T-helper 9 cell (primary cell): ENCODE measurements around the gene FAM98B.

Source experiments
- DNase-seq: peaks from one replicate; pipeline ENCODE4 v3.0.0-alpha.2; 2020

The FAM98B gene

DNA sequence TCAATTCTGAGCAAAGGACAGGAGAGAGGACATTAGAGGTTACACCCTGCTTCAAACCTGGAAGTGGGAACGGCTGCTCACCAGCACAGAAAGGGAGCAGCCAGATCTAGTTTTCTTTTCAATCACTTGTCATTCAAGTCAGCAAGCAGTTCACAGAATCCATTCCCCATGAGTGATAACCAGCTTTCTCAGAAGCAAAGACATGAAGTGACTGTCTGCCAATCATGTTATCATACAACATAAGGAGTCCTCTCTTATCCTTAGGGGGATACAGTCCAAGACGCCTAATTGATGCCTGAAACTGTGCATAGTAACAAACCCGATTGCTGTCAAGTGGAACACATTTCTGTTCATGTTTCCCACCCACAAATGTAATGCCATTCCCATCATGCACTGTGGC is 54.7 kb downstream of the FAM98B start:
- DNase-seq, result no peak

DNA sequence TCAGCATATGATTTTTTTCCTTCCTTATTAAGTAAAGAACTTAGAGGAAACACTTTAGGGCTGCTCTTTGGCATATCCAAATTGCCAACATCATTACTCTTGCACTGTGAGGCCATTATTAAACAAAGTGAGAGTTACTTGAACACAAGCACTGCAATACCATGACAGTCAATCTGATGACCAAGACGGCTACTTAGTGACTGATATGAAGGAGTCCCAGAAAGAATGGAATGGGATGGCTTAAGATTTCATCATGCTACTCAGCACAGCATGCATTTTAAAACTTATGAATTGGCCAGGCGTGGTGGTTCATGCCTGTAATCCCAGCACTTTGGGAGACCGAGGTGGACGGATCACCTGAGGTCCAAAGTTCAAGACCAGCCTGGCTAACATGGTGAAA is 55.2 kb downstream of the FAM98B start:
- no peak for DNase-seq

DNA sequence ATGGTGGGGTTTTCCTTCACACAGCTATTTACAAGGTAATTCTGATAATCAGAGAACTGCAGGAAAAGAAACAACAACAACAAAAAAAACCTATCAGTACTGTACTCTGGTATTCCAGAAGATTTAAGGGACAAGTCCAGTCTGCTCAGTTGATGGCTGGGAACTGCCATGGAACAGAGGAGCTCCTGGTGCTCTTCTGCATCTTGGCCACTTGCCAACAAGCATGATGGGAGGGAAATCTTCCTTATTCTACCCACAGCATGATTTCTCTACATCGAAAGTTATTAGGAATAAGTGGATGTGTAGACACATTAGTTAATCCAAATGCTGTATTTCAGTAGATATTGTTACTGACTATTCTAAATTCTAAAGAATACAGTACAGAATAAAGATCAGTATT is 59.0 kb downstream of the FAM98B start:
- no peak for DNase-seq

DNA sequence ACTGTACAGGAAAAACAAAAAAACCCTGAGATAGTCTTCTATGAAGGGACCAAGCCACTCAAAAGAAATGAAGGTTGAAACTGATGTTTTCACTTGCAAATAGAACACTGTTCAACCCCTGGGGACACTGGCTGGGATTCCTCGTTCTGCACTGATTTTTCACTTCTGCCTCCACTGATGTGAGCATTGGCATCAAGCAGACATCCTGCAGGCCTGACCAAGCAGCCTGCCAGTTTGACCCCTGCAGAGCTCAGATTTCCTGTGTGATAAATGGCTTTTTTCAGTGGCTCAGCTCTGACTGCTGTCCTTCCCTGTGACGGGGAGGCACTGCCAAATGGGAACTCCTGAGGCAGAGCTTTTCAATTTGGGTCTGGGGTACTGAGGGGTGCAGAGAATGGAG is 60.7 kb downstream of the FAM98B start:
- DNase-seq, result no peak

DNA sequence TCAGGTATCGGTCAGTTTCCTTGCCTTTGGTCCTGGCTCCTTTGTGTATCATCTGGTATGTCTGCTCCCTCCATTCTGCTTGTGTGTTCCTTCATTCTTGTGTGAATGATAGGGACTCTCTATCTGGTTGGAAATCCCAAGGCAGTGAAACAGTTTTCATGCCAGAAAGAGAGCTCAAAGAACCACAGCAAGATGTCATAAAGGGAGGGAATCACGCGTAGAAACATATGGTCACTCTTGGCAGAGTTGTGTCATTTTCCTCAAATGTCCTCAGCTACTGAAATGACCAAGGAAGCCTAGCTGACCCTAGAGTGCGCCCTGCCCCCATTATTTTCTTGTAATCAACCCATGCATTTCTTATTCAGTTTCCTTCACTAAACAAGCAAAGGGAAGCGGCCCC is 62.7 kb downstream of the FAM98B start:
- DNase-seq, result no peak

DNA sequence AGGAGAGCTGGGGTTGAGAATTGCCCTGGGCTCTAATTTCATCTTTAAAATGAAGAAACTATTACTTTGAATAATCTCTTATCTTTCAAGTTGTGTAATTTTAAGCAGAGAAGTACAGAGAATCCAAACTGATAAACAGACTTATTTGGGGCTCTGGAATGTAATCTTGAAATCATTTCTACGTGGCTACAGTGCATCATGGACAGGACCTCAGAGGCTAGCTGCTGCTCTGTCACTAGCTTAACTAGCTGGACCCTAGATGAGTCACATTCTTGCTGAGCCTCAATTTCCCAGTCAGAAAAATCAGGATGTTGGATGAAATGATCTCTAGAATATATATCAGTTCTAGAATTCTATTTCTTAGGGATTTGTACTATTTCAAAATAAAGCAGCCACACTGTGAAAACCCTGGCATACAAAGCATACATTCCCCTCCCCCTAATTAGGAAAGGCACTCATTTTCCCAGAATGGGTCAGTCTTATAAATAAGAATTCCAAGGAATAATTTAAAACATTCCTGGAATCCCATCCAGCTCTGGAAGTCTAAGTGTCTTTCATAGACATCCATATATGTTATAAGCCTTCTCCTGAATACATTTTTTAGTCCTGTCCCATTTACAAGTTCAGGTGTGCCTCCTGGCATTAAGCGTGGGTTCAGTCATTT is 63.5 kb downstream of the FAM98B start:
- no peak for DNase-seq

DNA sequence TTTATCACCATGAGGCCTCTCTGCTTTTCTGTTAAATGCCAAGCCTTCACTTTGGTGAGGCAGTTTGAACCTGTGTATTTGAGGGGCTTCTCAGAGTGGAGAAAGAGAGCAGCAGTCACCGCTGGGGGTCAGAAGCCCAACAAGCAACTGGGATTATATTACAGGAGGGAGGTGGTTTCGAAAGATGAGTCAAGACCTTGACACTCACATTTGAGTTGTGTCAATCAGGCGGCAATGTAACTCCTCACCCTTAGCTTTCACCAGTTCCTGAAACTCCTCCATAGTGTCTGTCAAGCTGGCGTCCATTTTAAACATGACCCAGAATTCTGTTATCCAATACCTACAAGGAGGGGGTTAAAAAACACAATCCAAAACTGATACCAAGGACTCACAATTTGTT is 64.2 kb downstream of the FAM98B start:
- no peak for DNase-seq

DNA sequence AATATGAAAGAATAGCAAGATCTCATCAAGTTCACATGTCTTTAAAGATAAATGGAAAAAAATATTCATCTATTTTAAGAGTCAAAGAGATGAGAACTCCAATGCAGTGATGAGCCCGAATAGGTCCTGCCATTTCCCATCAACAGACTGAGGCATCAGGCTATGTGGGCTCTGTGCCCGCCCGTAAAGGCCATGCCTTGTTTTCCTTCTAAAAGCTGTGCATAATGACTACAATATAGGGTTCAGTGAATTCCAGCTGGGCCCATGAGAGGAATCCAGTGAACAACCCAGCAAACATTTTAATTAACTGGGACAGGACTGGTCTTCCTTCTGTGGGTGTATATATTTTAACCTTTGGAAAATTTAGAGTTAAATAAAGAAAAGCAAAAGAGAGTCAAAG is 66.1 kb downstream of the FAM98B start:
- no peak for DNase-seq

DNA sequence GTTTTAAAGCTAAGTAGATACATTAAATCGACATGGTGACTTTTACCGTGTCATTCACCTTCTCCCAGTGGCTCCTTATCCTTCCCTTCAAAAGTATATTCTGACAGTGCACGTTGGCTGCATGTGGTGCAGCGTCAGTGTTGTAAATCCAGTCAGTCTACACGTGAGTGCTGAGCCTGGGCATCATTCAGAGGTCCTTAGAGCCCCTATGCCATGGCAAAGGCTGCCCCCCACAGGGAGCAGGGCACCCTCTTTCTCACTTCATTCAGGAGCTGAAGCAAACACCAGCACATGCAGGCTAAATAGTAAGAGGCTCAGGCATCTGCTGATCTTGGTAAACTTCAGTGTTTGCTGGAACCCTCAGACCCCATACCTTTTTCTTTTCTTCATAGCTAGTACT is 67.4 kb downstream of the FAM98B start:
- no peak for DNase-seq

DNA sequence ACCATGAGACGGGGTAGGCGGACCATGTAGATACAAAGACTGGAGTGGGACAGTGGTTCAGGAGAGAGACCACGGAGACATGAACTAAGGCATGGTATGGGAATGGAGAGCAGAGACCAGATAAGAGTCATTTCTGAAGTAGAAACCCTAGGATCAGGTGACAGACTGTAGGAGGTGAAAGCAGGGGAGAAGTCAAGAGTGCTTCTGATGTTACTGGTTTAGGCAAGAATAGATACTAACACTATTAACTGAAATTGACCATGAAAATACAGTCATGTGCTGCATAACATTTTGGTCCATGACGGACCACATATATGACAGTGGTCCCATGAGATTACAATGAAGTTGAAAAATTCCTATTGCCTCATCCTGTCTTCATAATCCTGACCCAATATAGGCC is 69.0 kb downstream of the FAM98B start:
- no peak for DNase-seq

DNA sequence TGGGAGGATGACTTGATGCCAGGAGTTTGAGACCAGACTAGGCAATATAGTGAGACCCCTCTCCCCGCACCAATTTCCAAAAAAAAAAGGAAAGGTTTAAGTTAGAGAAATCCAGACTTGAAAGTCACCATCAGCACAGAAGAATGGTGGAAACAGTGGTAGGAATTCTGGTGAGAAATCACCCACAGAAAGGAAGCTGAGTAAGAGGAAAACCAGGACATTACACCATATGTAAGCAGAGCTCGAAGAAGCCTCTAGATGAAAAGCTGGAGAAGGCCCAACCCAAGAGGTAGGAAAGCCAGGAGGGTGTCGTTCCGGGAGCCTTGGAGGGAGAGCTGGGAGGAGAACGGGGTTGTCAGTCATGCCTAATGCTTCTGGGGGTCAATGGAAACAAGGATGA is 70.2 kb downstream of the FAM98B start:
- no peak for DNase-seq

DNA sequence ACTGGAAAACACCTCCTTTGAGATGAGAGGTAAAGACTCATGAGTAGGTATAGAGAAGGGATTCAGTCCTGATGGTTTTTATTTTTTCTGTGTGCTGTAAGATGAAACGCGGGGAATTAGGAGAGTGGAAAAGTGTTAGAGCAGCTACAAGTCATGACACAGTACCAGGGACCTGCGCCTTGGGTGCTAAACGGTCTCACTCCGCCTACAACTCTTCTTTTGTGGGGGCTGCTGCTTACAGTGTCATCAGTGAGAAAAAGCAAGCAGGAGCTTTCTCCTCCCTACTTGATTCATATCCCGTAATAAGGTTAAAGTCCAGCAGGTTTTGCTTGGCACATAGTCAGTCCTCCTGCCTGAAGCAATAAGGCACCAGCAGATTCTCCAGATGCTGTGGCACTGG is 71.6 kb downstream of the FAM98B start:
- no peak for DNase-seq

DNA sequence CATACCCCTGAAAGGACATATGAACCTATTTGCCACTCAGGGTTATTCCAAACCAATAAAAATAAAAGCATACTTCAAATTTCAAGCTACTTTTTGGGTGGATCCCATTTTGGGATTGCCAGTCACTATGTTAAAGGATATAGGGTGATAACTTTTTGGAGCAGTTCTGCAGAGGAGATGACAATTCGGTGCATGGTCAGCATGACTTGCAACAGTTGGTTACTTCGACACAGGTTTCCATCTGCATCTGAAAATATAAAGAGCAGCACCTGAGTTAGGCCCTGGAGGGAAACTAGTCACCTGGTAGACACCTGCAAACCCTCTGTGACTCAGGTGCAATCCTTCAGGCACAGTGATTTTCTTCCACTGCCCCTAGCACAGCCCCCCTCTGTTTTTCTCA is 72.2 kb downstream of the FAM98B start:
- DNase-seq, result no peak

DNA sequence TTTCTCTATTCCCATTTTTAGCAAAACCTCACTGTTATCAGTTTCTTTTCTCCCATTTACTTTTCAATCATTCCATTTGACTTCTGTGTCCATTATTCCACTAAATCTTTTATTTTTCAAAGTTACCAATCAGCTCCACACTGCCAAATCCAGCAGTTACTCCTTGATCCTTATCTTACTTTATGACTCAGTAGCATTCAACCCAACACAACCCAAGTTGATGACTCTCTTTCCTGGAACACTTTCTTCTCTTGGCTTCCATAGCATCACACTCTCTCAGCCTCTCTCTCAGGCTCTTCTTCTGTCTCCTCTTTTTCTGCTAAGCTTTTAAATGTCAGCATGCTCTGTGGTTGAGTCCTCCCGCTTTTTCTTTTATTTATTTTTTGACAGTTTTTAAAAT is 74.4 kb downstream of the FAM98B start:
- DNase-seq, result no peak

DNA sequence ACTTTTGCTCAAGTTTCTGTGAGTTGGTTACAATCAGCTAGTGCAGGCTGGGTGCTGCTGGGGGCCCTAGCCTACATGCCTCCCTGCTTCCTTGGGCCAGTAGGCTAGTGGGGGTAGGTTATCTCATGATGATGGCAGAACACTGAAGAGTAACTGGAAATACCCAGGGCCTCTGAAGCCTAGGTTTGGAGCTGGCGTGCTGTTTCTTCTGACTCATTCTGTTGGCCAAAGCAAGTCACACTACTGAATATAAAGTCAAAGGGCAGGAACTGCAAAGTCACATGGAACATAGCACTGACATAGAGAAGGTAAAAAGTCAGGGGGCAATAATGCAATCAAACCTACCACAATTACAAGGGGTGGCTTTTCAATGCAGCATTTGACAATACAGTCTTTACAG is 76.2 kb downstream of the FAM98B start:
- no peak for DNase-seq

DNA sequence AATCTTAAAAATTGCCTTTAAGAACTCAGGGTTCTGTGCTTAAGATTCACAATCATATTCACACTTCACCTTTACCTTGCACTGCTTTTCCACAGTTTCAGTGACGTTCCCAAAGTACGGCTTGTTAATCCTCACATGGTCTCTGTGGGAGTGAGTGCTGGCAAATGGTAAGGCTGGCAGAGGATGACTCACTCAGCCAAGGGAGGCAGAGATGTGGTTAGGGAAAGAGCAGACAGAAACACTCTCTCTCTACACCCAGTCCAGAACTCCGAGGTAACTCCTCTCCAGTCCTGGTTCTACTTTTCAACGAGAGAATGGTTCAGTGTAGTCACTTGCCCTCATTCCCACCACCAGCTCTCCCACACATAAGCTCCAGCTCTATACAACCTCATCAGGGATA is 77.6 kb downstream of the FAM98B start:
- no peak for DNase-seq

DNA sequence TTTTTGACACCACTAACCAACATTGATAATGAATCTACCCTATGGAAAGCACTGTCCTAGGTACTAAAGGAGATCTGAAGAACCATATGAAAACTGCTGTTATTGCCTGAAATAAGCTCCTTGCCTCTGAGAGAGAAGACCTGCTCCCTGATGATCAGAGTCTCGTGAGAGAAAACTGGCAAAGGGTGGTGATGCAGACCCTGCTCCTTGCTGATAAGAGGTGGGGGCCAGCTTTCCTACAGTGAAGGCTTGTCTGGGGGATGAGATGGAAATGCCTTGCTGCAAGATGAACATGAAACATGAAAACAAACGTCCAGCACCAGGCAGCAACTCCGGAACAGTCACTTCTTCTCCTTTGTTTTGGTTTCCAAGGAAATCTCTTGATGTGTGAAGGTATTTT is 78.8 kb downstream of the FAM98B start:
- DNase-seq, result no peak

DNA sequence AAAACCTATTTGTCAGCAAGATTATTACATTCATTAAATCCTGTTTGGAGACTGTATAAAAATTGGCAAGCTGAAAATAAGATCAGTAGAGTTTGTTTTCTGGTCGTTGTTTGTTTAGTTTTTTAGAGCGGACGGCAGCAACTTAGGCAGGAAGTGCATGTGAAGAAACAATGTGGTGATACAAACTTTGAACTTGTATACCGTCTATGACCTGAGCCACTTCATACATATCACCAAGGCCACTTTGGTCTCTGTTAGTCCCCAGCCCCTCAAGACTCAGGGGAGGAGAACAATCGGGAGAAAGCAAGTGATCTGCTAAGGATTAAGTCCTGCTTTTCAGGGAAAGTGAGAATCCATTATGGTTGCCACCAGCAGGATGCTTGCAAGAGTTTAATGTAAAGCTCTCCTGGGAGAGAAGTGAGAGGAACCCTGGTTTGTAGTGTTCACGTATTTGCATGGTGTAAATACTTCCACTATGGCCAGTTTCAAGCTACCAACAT is 79.5 kb downstream of the FAM98B start:
- DNase-seq, result no peak

DNA sequence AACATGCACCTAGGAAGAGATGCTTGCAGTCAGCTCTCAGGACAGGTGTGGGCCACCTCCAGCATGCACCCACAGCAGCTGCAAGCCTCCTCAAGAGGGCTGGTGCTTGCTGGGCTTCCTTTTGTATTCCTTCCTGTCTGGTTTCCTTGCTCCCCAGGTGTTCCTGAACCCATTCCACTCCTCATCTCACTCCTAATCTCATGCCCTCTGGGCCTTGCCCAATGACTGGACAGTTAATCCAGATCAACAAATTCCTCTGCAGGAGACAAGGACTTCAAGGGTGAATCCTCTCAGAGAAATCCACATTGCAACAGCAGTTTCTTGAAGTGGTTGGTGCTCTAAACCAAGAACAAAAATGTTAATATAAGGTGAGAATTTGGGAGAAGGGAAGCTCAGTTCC is 80.0 kb downstream of the FAM98B start:
- DNase-seq, result no peak

DNA sequence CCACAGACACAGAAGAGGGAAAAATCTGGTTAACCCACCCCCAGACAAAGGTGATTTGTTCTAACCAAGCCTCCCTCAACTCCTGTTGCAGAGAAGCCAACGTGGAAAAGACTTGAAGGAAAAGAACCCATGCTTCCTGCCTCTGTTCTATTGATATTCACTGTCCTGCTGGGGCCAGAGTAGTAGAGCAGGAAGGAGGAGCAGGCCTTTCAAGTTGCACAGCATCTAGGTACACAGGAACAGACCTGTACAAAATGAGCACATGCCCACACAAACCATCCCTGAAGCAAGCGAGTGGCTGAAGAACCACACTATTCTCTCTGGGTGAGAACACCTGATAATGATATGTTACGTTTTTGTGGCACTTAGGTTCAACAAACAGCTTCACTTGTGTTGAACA is 80.8 kb downstream of the FAM98B start:
- DNase-seq, result no peak

DNA sequence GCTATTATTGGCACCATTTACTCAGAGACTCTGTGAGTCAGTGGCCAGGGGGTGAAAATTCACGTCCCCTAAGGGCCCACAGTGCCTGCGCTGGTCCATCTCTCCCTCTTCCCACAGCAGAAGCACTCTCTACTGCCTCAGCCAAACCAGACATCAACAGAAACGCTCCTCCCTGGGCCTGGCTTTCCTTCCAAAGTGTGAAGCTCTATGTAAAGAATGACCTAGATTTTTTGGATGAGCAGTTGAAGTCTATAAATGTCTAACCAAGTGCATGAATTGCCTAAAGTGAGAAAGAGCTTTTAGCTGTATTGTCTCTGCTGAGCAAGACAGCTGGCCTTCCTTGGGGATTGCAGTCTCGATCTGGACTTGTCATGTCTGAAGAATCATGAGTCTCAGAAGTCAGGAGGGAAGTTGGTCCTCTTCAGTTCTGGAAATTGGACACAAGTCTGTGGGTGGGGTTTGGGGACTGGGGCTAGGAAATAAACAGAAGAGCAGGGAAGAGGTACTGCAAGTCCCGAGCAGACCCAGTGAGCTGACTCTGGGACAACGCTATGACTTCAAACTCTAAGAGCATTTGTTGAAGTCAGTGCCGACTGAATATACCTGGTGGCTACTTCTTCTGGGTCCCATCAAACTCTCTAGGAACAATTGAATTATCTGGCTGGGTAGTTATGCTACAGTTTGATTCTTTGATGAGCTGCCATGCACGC is 81.7 kb downstream of the FAM98B start:
- DNase-seq, result no peak

DNA sequence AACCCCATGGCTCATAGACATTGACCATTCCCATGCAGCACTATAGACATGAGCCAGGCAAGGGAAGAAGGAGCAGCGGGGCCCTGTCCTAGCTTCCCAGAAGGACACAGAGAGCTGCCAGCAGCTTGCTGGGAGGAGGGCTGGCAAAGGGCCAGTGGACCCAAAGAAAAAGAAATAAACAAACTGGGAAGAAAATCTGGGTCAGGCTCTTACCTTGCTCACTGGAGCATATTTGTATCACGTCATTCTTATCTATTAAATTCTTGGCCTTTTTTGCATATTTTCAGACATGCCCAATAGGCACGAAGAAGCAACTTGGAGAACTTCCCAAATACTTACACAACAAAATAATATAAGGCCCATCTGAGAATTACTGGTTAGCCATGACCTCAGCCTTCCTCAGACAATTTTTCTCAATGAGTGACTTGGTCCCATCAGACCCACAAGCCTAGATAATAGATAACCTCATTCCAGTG is 82.3 kb downstream of the FAM98B start:
- DNase-seq, result no peak
